Fibroblast of lung (primary cell): ENCODE measurements around the gene SDK1. TPM values are rescaled to one million over a fixed set of nuclear protein-coding genes. Genes with fewer than 3 reads are reported as not detected.

ENCODE experiments used
- DNase-seq, 2 donors: peaks; one replicate each; pipeline versions ENCODE4 v3.0.0 to v3.0.0-alpha.2; 2010; ENCODE audit warnings: low read depth in 2 of 2
- H2AFZ ChIP-seq: 2 replicates; pipeline ENCODE4 v1.5.1; 2012; ENCODE audit warnings: low read length, control low read depth, inconsistent platforms
- H3K27ac ChIP-seq: 2 replicates; pipeline ENCODE4 v1.5.1; 2011; ENCODE audit warnings: low read length, control low read depth; ENCODE audit not compliant: insufficient read depth
- H3K27me3 ChIP-seq: 2 replicates; pipeline ENCODE4 v1.5.1; 2011; ENCODE audit warnings: mild to moderate bottlenecking, low read length; ENCODE audit not compliant: control insufficient read depth, insufficient read depth
- H3K36me3 ChIP-seq: 2 replicates; pipeline ENCODE4 v1.5.1; 2011; ENCODE audit warnings: low read length; ENCODE audit not compliant: control insufficient read depth, insufficient read depth
- H3K4me1 ChIP-seq: 2 replicates; pipeline ENCODE4 v1.5.1; 2011; ENCODE audit warnings: low read length; ENCODE audit not compliant: control insufficient read depth, insufficient read depth; ENCODE audit errors: extremely low read depth
- H3K4me2 ChIP-seq: 2 replicates; pipeline ENCODE4 v1.5.1; 2011; ENCODE audit warnings: low read length, control low read depth; ENCODE audit not compliant: insufficient read depth; ENCODE audit errors: extremely low read depth
- H3K4me3 ChIP-seq, 4 experiments: fragments of 200-600 bp in 1 of 4; sonication (generic) in 1 of 4; replicated peaks in 1 of 4; 2 replicates each; pipeline ENCODE4 v1.5.1; 2011 to 2016; ENCODE audit warnings: low read length in 4 of 4, low read depth in 3 of 4, mild to moderate bottlenecking in 3 of 4, control low read depth in 2 of 4, inconsistent platforms in 1 of 4, mixed read lengths in 1 of 4; ENCODE audit not compliant: insufficient read depth in 1 of 4; ENCODE audit errors: control extremely low read depth in 1 of 4
- H3K79me2 ChIP-seq: 2 replicates; pipeline ENCODE4 v1.5.1; 2012; ENCODE audit warnings: mild to moderate bottlenecking, low read length, inconsistent platforms; ENCODE audit not compliant: control insufficient read depth, insufficient read depth
- H3K9ac ChIP-seq: 2 replicates; pipeline ENCODE4 v1.5.1; 2011; ENCODE audit warnings: mild to moderate bottlenecking, low read length, control low read depth; ENCODE audit not compliant: insufficient read depth
- H3K9me3 ChIP-seq: 2 replicates; pipeline ENCODE4 v1.5.1; 2012; ENCODE audit warnings: low read depth, low read length; ENCODE audit not compliant: control insufficient read depth, insufficient read depth
- H4K20me1 ChIP-seq: 2 replicates; pipeline ENCODE4 v1.5.1; 2011; ENCODE audit warnings: low read length; ENCODE audit not compliant: control insufficient read depth, insufficient read depth; ENCODE audit errors: extremely low read depth
- CTCF ChIP-seq, 2 donors: IDR thresholded peaks in 1 of 2; conservative IDR thresholded peaks in 1 of 2; 1 replicate in 1 of 2; 2 replicates in 1 of 2; pipeline ENCODE4 v1.5.1; 2011 to 2012; ENCODE audit warnings: low read length in 2 of 2, control low read depth in 1 of 2, inconsistent platforms in 1 of 2, low read depth in 1 of 2, mild to moderate bottlenecking in 1 of 2
- EZH2 ChIP-seq: IDR thresholded peaks from 2 replicates; pipeline ENCODE4 v1.5.1; 2012; ENCODE audit warnings: low read length, control low read depth, mild to moderate bottlenecking; ENCODE audit errors: missing control alignments
- polyA plus RNA-seq, 2 donors: library from polyadenylated mRNA; depleted of rRNA in 1 of 2; stranded (reverse) in 1 of 2; unstranded in 1 of 2; fragments of >200 nt; gene quantifications; 2 replicates each; pipeline ENCODE4 v1.2.1, GENCODE V29; 2011 to 2012; ENCODE audit warnings: missing spikeins in 1 of 2
- total RNA-seq: library from RNA; depleted of rRNA; stranded (reverse); fragments of >200 nt; gene quantifications from 2 replicates; pipeline ENCODE4 v1.2.1, GENCODE V29; 2014

Gene SDK1
- total and polyA plus RNA-seq, 2 donors (not counting 1 experiment from before 2014, with no cell fraction given): 1.0 to 8.6 TPM

- Histone ChIP-seq H4K20me1 (no peaks in the 10 kb centered on the region), H3K4me2 (peak overlapping the region; percentile 49), H3K9me3 (no peaks in the 10 kb centered on the region), H3K9ac (peak overlapping the region; percentile 55), H3K4me1 (no peaks in the 10 kb centered on the region), H3K27ac (peak overlapping the region; percentile 76), H3K4me3 (peak overlapping the region; percentile 45 to 60 (median 51)), H2AFZ (peak overlapping the region; percentile 88), H3K27me3 (peaks cover 2% of the 10 kb centered on the region), H3K36me3 (no peaks in the 10 kb centered on the region), H3K79me2 (no peaks in the 10 kb centered on the region)
- DNase-seq: peak; percentile 56 to 79
- TF ChIP-seq EZH2: no peak
- TF ChIP-seq CTCF (conservative IDR thresholded peaks at IDR 0.05 in 1 of 2, IDR thresholded peaks at IDR 0.05 in 1 of 2; ENCODE audit: low read depth in 1 of 2, low read length in 2 of 2): no peak
These were observed 40.7 kb upstream of the SDK1 start for GRCh38 chr7:3260401-3260715.

- no peaks in the 10 kb centered on the region for H3K79me2 ChIP-seq
- no peaks in the 10 kb centered on the region for H4K20me1 ChIP-seq
- no peak for DNase-seq
- peaks cover 2% of the 10 kb centered on the region for H3K27me3 ChIP-seq
- H3K9ac ChIP-seq: no peak overlapping the region
- no peak overlapping the region for H3K4me3 ChIP-seq
- no peak overlapping the region for H3K27ac ChIP-seq
- no peaks in the 10 kb centered on the region for H3K9me3 ChIP-seq
- TF ChIP-seq CTCF (conservative IDR thresholded peaks at IDR 0.05 in 1 of 2, IDR thresholded peaks at IDR 0.05 in 1 of 2; ENCODE audit: low read depth in 1 of 2, low read length in 2 of 2) (no peak), EZH2 (no peak)
- H3K36me3 ChIP-seq: no peaks in the 10 kb centered on the region
- H3K4me2 ChIP-seq: no peak overlapping the region
- H3K4me1 ChIP-seq: peaks cover 3% of the 10 kb centered on the region
- H2AFZ ChIP-seq: no peak overlapping the region
These were observed 36.2 kb upstream of the SDK1 start for GRCh38 chr7:3264693-3265339.

- Histone ChIP-seq H3K4me3 (no peak overlapping the region), H3K9ac (no peak overlapping the region), H3K4me2 (no peak overlapping the region), H3K4me1 (peaks cover 3% of the 10 kb centered on the region), H2AFZ (no peak overlapping the region), H3K27ac (no peak overlapping the region), H4K20me1 (no peaks in the 10 kb centered on the region), H3K79me2 (no peaks in the 10 kb centered on the region), H3K36me3 (no peaks in the 10 kb centered on the region), H3K27me3 (peaks cover 2% of the 10 kb centered on the region), H3K9me3 (no peaks in the 10 kb centered on the region)
- no peak for DNase-seq
- TF ChIP-seq CTCF (conservative IDR thresholded peaks at IDR 0.05 in 1 of 2, IDR thresholded peaks at IDR 0.05 in 1 of 2; ENCODE audit: low read depth in 1 of 2, low read length in 2 of 2) (no peak), EZH2 (no peak)
These were observed 35.7 kb upstream of the SDK1 start for GRCh38 chr7:3265388-3265787.
